H54 (cell line): ENCODE data around the gene BMP6.

Source experiments
- DNase-seq: peaks from one replicate; pipeline ENCODE4 v3.0.0; 2011; ENCODE audit warnings: low spot score, mixed read lengths; ENCODE audit not compliant: insufficient read length
- FAIRE-seq: peaks from 3 replicates; lab custom pipeline; 2011; peaks lifted over from hg19 to GRCh38; lab: Jason Lieb, UNC
- POLR2A ChIP-seq: IDR thresholded peaks from 2 replicates; pipeline ENCODE4 v1.6.1; 2011; ENCODE audit warnings: low read depth, mild to moderate bottlenecking, low read length

The BMP6 gene

DNA sequence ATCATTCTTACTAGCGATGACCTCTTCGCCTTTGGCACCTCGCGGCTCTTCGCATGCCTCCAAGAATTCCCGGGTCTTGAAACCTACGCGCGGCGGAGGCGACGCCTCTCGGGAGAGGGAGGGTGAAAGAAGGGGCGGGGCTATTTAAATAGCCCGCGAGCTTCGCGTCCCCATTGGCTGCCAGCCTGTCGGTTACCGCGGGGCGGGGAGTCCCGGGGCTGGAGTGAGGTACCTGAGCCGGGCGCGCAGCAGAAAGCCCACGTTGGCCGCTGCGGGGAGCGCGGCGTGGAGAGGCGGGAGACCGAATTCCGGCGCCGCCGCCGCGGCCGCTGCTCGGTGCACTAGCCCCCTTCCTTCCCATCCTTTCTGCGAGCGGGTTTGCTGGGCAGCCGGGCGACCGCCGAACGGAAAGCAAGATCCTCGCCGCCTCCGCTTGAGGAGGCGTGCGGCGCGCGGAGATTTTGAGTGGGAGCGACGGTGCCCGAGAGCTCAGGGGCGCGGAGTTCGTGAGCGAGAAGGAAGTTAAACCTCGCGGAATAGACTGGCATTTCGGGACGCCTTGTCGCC lies at the start of gene BMP6:
BMP6 (plus strand) TSS at position 251 of the 567 bp plus-strand sequence. CDS start 857 bp downstream, outside the sequence.
- FAIRE-seq (peak; percentile 20), DNase-seq (peak; percentile 98)
- TF ChIP-seq POLR2A, result no peak

DNA sequence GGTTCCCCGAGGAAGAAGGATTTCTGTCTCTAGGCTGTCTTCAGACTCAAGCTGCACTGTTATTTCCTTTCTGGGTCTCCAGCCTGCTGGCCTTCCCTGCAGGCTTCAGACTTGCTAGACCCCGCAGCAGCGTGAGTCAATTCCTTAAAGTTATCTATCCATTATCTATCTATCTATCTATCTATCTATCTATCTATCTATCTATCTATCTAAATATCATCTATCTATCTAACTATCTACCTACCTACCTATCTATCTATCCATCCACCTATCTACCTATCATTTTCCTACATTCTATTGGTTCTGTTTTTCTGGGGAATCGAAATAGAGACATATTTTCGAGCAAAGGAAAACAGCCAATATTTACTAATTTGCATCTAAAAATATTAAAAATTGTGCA lies 48.7 kb upstream of the BMP6 start:
- no peak for FAIRE-seq
- no peak for TF ChIP-seq POLR2A
- no peak for DNase-seq

DNA sequence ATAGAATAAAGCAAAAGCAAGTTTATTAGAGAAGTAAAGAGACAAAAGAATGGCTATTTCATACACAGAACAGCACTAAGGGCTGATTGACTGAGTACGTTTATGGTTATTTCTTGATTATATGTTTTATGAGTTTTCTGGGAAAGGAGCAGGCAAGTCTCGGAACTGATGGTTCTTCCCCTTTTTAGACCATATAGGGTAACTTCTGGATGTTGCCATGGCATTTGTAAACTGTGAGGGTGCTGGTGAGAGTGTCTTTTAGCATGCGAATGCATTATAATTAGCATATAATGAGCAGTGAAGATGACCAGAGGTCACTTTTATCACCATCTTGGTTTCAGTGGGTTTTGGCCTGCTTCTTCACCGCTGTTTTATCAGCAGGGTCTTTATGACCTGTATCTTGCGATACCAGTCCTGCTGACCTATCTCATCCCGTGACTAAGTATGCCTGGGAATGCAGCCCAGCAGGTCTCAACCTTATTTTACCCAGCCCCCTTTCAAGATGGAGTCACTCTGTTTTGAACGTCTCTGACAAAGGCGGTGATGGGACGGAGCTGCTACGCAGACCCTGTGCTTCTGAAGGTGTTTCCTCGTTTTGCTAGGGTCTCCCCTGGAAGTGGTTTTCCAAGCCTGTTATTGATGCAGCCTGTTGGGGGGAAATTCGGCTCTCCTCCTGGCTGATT lies 45.4 kb upstream of the BMP6 start:
- DNase-seq (no peak), FAIRE-seq (no peak)
- TF ChIP-seq POLR2A, result no peak

DNA sequence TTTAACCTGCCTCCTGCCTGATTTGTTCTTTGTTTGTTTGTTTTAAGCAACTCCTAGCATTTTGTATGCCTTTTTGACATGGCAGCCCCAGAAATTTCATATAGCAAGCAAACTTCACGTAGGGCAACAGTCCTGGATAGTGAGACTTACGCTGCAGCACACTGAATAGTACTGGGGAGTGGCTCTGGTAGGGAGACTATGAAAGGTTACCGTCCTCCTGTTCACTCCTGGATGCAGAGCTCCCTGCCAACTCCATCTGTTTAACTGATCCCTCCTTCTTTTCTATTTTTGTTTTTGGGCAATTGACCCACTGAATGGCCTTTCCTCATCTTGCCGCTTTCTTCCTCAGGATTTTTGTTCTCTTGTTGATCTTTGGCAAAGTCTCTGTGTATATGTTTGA lies 44.5 kb upstream of the BMP6 start:
- DNase-seq (no peak), FAIRE-seq (no peak)
- no peak for TF ChIP-seq POLR2A

DNA sequence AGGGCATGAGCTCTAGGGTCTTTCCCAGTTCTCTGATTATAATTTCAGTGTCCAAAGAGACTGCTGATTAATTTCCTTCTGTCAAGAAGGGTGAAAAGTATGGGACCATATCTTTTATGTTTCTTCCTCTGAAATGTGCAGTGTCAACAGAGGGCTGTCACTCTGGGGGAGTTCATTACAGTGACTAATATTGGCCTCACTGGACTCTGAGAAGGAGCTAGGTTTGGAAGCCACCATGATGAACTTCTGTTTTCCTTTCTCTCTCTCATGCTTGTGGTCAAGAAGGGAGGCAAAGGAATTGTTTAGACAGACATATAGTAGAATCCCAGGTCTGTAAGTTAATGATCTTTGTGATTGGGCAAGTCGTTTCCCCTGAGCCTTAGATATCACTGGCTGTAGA lies 41.8 kb upstream of the BMP6 start:
- DNase-seq (no peak), FAIRE-seq (no peak)
- TF ChIP-seq POLR2A, result no peak

DNA sequence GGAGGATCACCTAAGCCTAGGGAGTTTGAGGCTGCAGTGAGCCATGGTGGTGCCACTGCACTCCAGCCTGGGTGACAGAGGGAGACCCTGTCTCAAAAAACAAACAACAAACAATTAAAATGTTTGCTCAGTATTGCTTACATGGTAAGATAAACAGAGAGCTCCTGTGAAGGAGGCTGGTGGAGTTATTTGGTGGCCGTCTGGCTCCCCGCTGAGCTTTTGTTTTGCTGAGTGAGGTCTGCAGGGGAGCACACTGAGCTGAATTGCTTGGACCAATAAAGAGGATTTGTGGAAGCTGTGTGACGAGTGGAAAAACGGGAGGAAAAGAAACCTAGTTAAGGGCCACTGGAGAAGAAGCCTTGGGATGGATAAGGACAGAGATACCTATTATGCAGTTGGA lies 41.1 kb upstream of the BMP6 start:
- TF ChIP-seq POLR2A, result no peak
- FAIRE-seq, result no peak
- no peak for DNase-seq

DNA sequence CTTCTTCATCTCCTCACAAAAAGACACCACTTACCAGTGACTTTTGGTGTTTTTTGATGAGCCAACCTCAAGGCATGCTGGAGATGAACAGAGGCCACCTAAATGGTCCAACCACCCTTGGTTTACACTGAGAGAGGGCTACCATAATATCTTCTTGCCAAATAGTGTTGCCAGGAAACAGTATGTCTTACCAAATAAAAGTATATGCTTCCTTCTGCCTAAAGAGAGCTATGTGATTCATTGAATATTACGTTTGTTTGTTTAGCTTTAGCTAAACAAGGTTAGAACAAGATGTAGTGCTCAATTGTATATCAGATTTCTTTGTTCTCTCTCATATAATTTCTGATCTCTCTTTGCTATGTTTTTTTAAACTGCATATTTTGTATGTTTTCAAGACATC lies 40.6 kb upstream of the BMP6 start:
- DNase-seq (no peak), FAIRE-seq (no peak)
- TF ChIP-seq POLR2A, result no peak

DNA sequence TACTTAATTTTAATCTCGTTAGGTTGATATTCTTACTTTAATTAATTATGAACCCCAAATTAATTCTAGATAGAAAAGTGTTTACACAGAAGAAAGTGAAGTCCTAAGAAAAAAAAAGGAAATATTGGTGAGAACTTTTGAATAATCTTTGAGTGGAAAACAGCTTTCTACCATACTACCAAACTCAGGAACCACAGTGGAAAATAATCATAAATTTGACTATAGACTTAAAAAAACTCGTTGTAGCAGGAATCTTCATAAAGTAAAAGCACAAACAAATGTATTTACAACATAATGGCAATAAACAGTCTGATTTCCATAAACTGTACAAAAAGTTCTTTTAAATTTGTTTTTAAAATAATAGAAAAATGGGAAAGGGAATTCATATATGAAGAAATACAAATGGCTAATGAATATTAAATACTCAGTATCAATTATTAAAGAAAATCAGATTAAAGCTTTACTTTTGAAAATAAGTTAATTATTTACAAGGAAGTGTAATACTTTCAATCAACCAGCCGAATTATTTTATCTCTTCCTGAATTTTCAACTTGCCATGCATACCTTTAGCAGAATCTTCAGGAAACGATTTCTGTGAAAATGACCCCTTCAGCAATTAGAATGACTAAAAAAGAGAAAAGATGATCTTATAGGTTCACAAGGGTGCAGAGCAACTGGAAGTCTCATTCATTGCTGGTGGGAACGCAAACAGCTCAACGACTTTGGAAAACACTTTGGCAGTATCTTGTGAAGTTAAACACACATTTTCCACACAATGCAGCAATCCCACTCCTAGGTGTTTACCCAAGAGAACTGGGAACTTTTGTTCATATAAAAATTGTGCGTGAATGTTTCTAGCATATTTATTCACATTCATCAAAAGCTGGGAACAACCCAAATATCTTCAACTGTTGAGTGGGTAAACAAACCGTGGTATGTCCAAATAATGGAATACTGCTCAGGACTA lies 38.5 kb upstream of the BMP6 start:
- DNase-seq (no peak), FAIRE-seq (no peak)
- TF ChIP-seq POLR2A, result no peak

DNA sequence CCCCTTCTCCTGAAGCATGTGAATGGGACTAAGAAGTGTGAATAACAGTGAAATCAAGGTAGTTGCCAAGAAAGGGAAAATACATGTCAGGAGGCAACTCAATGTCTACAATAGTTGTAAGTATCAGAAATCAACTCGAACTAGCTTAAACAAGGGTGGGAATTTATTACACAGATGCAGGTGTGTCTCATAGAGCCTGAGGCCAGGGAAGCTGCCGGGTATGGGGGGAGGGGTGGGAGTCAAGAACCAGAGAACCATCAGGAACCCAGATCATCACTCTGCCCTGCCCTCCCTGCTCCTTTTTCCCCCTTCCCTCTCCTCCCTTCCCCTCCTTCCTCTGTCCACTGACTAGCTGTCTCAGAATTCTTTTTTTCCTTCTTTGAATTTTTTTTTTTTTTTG lies 34.9 kb upstream of the BMP6 start:
- no peak for TF ChIP-seq POLR2A
- FAIRE-seq, result no peak
- no peak for DNase-seq

DNA sequence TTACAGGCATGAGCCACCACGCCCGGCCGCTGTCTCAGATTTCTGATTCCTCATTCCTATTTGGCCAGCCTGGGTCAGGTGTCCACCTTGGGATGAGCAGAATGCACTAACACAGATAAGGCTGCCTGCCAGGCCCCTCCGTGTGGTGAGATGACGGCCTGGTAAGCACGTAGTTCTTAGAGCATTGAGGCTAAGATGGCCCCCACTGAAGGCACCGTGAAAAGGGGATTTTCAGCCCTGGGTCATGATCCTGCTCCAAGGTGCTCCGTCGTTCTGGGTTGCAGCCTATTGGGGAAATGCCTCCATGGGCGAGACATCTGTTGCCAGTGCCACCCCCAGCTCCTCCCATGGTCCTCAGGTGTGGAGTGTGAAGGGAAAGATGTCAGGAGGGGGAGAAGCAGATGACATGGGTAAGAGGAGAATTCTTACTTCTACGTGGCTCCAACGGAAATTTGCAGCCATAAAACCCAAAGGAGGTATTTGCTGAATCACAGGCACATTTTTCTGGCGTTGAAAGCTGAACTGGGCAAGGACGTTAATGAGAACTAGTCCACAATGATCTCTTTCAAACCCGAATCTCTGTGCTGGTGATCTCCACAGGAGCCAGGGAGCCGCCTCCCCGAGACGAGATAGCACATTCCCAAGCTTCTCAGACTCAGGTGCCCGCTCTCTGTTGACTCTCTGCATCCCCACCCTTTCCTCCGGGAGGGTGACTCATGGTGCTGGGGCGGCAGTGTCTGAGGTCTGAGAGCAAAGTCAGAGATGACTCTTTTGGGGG lies 34.0 kb upstream of the BMP6 start:
- TF ChIP-seq POLR2A, result no peak
- FAIRE-seq (no peak), DNase-seq (peak; percentile 63)

DNA sequence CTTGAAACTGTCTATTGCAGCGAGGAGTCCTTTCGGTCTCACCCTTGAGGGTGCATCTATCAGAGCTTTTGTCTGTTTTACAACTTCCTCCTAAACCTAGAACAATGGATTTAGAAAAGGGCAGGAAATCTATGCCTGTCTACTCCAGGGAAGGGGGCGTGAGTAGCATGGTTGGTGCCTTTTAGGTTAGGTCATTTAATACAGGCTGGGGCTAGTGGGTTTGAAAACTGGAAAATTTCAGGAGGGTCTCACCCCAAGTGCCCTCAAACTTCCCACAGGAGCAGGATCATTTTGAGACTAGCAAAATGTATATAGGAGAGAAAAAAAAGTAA lies 33.5 kb upstream of the BMP6 start:
- DNase-seq, result no peak
- no peak for TF ChIP-seq POLR2A
- FAIRE-seq, result no peak

DNA sequence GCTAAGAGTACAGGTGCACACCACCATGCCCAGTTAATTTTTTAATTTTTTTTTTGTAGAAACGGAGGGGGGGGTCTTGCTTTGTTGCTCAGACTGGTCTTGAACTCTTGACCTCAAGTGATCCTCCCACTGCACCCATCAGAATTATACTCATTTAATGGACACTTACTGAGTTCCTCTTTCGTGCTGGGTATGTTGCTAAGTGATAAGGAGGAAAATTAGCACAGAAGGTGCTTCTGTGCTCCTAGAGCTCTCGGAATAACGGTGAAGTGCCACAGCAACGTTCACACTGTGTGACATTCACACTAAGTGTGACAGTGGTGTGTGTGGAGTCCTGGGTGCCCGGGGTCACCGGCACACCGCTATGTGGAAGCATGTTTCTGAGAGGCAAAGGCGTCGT lies 32.1 kb upstream of the BMP6 start:
- no peak for FAIRE-seq
- TF ChIP-seq POLR2A, result no peak
- DNase-seq, result no peak

DNA sequence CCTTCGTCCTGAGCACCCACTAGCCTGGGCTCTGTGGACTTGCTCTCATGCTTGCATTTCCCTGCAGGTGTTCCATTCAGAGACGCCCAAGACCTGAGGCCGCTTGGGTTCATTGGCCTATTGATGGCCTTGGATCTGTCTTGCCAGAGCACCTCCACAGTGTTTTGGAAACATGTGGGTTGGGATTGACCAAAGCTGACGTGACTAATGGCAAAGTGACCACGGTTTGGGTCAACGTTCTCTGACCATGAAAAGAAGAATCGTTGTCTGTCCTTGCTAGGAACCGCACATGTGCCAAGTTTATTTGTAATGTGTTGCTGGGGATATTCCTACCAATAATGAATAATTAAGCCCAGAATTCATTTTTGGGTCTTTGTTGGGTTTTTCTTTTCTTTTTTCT lies 29.8 kb upstream of the BMP6 start:
- no peak for DNase-seq
- no peak for FAIRE-seq
- no peak for TF ChIP-seq POLR2A

DNA sequence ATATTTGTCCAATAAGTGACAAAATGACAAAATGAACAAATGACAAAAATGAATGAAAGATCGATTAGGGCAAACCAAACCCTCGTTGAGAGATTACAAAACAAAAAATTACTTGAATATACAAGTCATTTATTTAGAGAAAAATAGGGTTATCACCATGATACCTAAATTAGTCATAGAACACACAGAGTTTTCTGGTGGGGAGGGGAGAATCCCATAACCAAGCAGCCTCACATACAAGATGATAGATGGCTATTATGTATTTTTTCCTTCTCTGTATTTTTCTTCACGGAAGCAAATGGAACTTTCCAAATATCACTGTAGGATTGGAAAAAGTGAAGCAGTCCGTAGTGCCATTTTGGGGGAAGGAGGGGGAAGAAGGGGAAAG lies 28.5 kb upstream of the BMP6 start:
- no peak for TF ChIP-seq POLR2A
- no peak for FAIRE-seq
- no peak for DNase-seq
